Heart left ventricle (tissue), 13 donors: ENCODE data around the gene SKOR1.

Source experiments
- POLR2A ChIP-seq, 2 donors: fragments of 450-650 bp; IDR thresholded peaks; one replicate each; pipeline ENCODE4 v1.6.1; 2017; ENCODE audit warnings: antibody characterized with exemption in 2 of 2, mild to moderate bottlenecking in 2 of 2, moderate library complexity in 2 of 2
- TF ChIP-seq, protein P1 (sequence below), 12 donors: fragments of 200-600 bp; sonication (generic) in 4 of 12; IDR thresholded peaks; one replicate each; pipeline versions ENCODE4 v1.5.0 to v1.8.0; 2018 to 2022; ENCODE audit warnings: antibody characterized with exemption in 12 of 12, mild to moderate bottlenecking in 5 of 12
- donor health status: ischemic (EF 13 %, LVEDD 7.1; RV severe dilation, severe dysfunction).
- donor health status: DM: no; HTN: yes; CAD: no.
- donor health status: DM: no; HTN: no; CAD: no.
- donor health status: ischemic (EF 25% LVEDD 6.9; RV normal size, moderate dysfunction).
- donor health status: ischemic (EF 25% LVEDD 5.7; RV mildly dilated, moderate dysfunction).
- donor health status: ischemic (EF 35%, LVEDD 5.7; RV mildly dilated, moderate dysfunction).
- donor health status: nonischemic (EF 11% LVEDD 7.7; RV severe dilation, severe dysfunction).
- donor health status: DM: yes; HTN: yes; CAD: no.
- donor health status: PGD.
- donor health status: ischemic (EF 29% LVEDD 5.4; RV normal size, mild dysfunction).
- donor health status: nonischemic (EF 23%, LVEDD 6.1; RV moderate dilation, normal function).

DNA sequence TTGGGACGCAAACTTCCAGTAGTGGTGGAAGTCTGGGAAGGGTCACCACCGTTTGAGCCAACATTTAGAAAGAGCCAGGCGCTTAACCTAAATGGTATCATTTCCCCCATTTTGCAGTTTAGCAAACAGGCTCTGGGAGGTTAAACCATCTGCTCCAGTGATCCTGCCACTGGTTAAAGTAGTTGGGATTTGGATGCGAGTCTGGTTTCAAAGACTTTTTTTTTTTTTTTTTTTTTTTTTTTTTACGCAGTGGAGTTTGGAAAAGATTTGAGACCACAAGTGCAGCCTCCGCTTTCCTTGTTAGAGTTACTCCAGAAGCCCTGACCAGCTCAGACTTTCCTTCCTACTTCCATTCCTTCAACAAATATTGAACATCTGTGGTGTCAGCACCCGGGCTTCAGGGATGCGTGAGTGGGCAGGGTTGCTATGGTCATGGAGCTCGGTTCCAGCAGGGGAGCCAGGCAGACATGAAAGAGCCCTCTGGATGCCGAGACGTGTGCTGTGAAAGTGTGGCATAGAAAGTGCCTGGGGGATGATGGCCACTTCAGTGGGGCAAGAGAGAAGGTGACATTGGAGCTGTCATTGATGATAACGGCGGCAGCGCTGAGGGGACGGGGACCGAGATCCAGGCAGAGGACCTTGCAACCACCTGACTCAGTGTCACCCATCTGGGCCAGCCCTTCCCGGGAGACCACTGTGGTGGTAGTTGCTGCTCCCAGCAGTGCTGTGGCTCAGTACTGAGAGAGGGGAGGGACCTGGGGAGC is 15.6 kb downstream of the SKOR1 start:
- TF ChIP-seq, protein P1, sequence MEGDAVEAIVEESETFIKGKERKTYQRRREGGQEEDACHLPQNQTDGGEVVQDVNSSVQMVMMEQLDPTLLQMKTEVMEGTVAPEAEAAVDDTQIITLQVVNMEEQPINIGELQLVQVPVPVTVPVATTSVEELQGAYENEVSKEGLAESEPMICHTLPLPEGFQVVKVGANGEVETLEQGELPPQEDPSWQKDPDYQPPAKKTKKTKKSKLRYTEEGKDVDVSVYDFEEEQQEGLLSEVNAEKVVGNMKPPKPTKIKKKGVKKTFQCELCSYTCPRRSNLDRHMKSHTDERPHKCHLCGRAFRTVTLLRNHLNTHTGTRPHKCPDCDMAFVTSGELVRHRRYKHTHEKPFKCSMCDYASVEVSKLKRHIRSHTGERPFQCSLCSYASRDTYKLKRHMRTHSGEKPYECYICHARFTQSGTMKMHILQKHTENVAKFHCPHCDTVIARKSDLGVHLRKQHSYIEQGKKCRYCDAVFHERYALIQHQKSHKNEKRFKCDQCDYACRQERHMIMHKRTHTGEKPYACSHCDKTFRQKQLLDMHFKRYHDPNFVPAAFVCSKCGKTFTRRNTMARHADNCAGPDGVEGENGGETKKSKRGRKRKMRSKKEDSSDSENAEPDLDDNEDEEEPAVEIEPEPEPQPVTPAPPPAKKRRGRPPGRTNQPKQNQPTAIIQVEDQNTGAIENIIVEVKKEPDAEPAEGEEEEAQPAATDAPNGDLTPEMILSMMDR (IDR thresholded peaks at IDR 0.05), result no peak
- no peak for TF ChIP-seq POLR2A (IDR thresholded peaks at IDR 0.05)
